ENCODE data around the gene TBC1D22A. TPM values are rescaled to one million over a fixed set of nuclear protein-coding genes. Genes with fewer than 3 reads are reported as not detected.

Gene TBC1D22A
- total RNA-seq, 2 donors from 2014 or later, result 28.9 to 31.3 TPM

GRCh38 chr22:46757104-46757503 is 5.3 kb upstream of the TBC1D22A start:
- no peak for DNase-seq (ENCODE audit: low spot score)
- ATAC-seq (ENCODE audit: insufficient number of reproducible peaks, low FRiP score, low read depth), result no peak
- Histone ChIP-seq H3K36me3 (no peaks in the 10 kb centered on the region), H3K27me3 (replicated peaks; ENCODE audit: insufficient read depth) (no peaks in the 10 kb centered on the region), H3K4me1 (ENCODE audit: control insufficient read depth in 1 of 2, low read depth in 2 of 2) (peaks cover 26 to 33% of the 10 kb centered on the region in 2 donors), H3K9me3 (no peaks in the 10 kb centered on the region), H3K27ac (no peak overlapping the region), H3K4me3 (no peak overlapping the region)
- TF ChIP-seq, protein P1, sequence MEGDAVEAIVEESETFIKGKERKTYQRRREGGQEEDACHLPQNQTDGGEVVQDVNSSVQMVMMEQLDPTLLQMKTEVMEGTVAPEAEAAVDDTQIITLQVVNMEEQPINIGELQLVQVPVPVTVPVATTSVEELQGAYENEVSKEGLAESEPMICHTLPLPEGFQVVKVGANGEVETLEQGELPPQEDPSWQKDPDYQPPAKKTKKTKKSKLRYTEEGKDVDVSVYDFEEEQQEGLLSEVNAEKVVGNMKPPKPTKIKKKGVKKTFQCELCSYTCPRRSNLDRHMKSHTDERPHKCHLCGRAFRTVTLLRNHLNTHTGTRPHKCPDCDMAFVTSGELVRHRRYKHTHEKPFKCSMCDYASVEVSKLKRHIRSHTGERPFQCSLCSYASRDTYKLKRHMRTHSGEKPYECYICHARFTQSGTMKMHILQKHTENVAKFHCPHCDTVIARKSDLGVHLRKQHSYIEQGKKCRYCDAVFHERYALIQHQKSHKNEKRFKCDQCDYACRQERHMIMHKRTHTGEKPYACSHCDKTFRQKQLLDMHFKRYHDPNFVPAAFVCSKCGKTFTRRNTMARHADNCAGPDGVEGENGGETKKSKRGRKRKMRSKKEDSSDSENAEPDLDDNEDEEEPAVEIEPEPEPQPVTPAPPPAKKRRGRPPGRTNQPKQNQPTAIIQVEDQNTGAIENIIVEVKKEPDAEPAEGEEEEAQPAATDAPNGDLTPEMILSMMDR (IDR thresholded peaks at IDR 0.05), result no peak

- H3K4me3 ChIP-seq, result no peak overlapping the region
- H3K27me3 ChIP-seq (replicated peaks; ENCODE audit: insufficient read depth), result no peaks in the 10 kb centered on the region
- ATAC-seq (ENCODE audit: insufficient number of reproducible peaks, low FRiP score, low read depth) (no peak), DNase-seq (ENCODE audit: low spot score) (no peak)
- peaks cover 24 to 30% of the 10 kb centered on the region in 2 donors for H3K4me1 ChIP-seq (ENCODE audit: control insufficient read depth in 1 of 2, low read depth in 2 of 2)
- no peak overlapping the region for H3K27ac ChIP-seq
- TF ChIP-seq, protein P1 (IDR thresholded peaks at IDR 0.05), result no peak
- no peaks in the 10 kb centered on the region for H3K9me3 ChIP-seq
- no peaks in the 10 kb centered on the region for H3K36me3 ChIP-seq
Measured at GRCh38 chr22:46758121-46758520, 4.3 kb upstream of the TBC1D22A start.

DNA sequence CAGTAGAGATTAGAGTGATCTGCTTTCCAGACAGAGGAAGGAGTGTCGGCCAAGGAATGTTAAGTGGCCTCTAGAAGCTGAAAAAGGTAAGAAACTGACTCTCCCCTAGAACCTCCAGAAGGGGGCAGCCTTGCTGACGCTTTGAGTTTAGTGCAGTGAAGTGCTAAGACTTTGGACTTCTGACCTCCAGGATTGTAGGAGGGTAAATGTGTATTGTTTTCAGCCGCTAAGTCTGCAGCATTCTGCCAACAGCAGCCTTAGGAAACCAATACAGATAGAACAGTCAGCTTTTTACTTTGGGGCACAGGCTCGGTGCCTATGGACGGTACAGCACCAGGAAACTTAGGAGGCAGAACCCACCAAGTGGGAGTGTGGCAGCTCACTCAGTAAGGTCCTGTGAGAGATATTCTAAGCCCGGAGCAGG is 3.6 kb upstream of the TBC1D22A start:
- H3K27ac ChIP-seq, result no peak overlapping the region

DNA sequence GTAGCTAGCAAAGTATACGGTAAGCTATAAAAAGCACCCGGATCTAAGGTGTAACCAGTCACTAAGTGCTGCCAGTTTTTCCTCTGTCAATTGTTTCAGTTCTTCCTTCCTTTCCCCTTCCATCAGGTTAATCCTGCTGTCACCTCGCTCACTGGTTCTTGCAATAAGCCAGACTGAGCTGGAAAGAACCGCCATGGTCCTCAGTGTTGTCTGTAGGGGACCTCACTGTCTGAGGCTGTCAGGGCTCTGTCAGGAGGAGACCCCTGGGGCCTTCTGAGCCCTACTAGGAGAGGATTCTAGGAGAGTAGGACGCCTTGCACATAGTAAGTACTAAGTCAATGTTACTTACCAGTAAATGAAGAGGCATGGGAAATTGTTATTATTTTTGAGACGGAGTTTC is 1.4 kb upstream of the TBC1D22A start:
- no peak for DNase-seq (ENCODE audit: low spot score)
- H3K27ac ChIP-seq, result peak overlapping the region in 1 of 2 donors; percentile 96

More for the DNA sequence above, 3.6 kb upstream of the TBC1D22A start:
- Histone ChIP-seq H3K4me3 (no peak overlapping the region), H3K27me3 (replicated peaks; ENCODE audit: insufficient read depth) (no peaks in the 10 kb centered on the region), H3K9me3 (no peaks in the 10 kb centered on the region), H3K4me1 (ENCODE audit: control insufficient read depth in 1 of 2, low read depth in 2 of 2) (peaks cover 22 to 30% of the 10 kb centered on the region in 2 donors), H3K36me3 (no peaks in the 10 kb centered on the region)
- ATAC-seq (ENCODE audit: insufficient number of reproducible peaks, low FRiP score, low read depth), result no peak
- no peak for DNase-seq (ENCODE audit: low spot score)
- TF ChIP-seq, protein P1 (IDR thresholded peaks at IDR 0.05), result peak; percentile 46

DNA sequence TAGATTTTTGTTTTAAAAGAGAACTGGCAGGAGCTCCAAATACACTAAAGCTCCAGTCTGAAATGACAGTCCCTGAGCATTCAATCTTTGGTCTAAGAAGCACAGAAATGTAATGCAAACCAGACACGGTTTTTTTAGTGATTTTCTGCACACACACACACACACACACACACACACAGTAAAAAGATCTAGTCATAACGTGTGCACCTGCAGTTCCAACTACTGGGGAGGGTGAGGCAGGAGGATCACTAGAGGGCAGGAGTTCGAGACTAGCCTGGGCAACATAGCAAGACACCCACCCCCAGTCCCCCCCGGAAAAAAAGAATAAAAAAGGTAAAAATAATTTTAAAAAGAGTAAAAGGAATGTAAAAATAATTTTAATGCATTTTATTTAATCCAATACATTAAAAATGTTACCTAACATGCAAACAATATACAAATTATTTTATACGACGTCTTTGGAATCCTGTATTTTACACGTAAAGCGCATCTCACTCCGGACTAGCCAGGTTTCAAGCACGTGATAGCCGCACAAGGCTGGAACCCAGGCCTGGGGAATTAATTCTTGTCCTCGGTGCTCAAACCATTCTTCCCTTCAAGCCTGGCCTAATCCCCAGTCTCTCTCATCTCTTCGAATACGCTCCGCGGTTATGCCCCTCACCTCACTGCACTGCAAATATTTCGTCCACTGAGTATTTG is 762 bp upstream of the TBC1D22A start:
- DNase-seq (ENCODE audit: low spot score) (no peak), ATAC-seq (ENCODE audit: insufficient number of reproducible peaks, low FRiP score, low read depth) (no peak)
- TF ChIP-seq, protein P1 (IDR thresholded peaks at IDR 0.05), result no peak
- Histone ChIP-seq H3K27ac (peak overlapping the region; percentile 96 to 98), H3K36me3 (no peaks in the 10 kb centered on the region), H3K27me3 (replicated peaks; ENCODE audit: insufficient read depth) (no peaks in the 10 kb centered on the region), H3K4me3 (peak overlapping the region; percentile 90), H3K4me1 (ENCODE audit: control insufficient read depth in 1 of 2, low read depth in 2 of 2) (peaks cover 21 to 34% of the 10 kb centered on the region in 2 donors), H3K9me3 (no peaks in the 10 kb centered on the region)

More for the DNA sequence above, 1.4 kb upstream of the TBC1D22A start:
- TF ChIP-seq, protein P1 (IDR thresholded peaks at IDR 0.05), result no peak
- no peaks in the 10 kb centered on the region for H3K27me3 ChIP-seq (replicated peaks; ENCODE audit: insufficient read depth)
- no peaks in the 10 kb centered on the region for H3K9me3 ChIP-seq
- H3K4me1 ChIP-seq (ENCODE audit: control insufficient read depth in 1 of 2, low read depth in 2 of 2), result peaks cover 21 to 34% of the 10 kb centered on the region in 2 donors
- H3K4me3 ChIP-seq, result peak overlapping the region; percentile 90
- no peaks in the 10 kb centered on the region for H3K36me3 ChIP-seq
- no peak for ATAC-seq (ENCODE audit: insufficient number of reproducible peaks, low FRiP score, low read depth)
